ENCODE results near the gene CEP164.

CEP164 gene

DNA sequence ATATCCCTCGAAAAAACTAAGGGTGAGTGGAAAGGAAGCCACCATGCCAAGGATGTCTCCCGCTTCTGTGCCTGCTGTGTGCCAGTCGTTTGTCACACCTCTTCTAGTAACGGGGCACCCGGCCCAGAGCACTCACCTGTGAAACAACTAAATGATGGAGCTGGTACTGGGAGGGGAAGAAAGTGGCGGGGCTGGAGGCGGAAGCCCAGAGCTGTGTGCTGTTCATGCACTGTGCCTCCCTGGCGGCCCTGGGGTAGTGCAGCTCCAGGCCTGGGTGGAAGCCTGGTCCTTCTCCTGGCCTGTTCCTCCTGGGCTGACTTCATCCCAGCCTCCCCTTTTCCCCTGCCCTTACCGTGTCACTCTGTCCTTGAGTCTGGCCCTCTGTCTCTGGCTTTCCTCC is 130.2 kb downstream of the CEP164 start:
- no peaks in the 10 kb centered on the region for H3K9me3 ChIP-seq (ENCODE audit: control insufficient read depth in 2 of 2, low read length in 2 of 2)
- no peaks in the 10 kb centered on the region for H3K4me1 ChIP-seq (ENCODE audit: control insufficient read depth in 2 of 2, insufficient read depth in 2 of 2, low read length in 2 of 2)
- H3K4me3 ChIP-seq (ENCODE audit: low read length in 2 of 2): no peak overlapping the region
- no peak overlapping the region for H3K27ac ChIP-seq (ENCODE audit: low read depth in 2 of 2, low read length in 2 of 2)
- H3K27me3 ChIP-seq (ENCODE audit: control insufficient read depth in 2 of 2, insufficient read depth in 2 of 2, low read length in 2 of 2): no peaks in the 10 kb centered on the region
- no peaks in the 10 kb centered on the region for H3K36me3 ChIP-seq (ENCODE audit: control insufficient read depth in 2 of 2, insufficient read depth in 2 of 2, low read length in 2 of 2)
- no peak overlapping the region for H3K9ac ChIP-seq (ENCODE audit: low read depth in 1 of 2, low read length in 2 of 2)

DNA sequence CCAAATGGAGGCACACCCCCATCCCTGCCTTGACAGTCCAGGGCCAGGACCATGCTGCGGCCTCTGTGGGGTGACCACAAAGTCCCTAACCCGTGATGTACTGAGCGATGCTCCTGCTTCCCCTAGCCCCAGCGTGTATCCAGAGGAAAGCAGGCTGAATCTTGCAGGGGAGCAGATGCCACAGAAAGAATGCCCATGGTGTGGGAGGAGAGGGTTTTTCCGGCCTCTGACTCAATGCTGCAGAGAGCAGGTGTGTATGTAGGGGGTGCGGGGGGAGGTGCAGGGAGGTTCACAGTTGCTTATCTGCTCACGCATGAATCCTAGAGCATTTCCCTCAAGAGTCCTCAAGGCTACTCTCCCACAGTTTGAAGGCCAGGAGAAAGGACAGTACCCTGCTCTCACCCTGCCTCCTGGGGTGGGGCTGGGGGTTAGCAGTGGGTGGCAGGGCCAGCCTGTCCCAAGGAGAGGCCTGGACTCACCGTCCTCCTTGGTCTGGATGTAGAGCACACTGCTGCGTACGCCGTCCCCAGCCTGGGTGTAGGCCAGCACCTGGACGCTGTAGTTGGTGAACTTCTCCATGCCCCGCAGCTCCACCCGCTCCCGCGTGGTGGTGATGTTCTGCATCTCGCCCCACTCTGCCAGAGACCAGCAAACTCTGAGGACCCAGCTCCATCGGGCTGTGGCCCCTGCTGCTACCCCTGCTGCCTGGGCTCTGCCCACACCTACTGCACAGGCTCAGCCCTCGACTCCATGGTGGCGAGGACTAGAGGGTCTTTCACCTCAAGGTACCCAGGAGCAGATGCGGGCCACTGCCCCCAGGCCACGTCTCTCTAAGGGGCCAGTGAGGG is 130.8 kb downstream of the CEP164 start:
- H3K9me3 ChIP-seq (ENCODE audit: control insufficient read depth in 2 of 2, low read length in 2 of 2): no peaks in the 10 kb centered on the region

DNA sequence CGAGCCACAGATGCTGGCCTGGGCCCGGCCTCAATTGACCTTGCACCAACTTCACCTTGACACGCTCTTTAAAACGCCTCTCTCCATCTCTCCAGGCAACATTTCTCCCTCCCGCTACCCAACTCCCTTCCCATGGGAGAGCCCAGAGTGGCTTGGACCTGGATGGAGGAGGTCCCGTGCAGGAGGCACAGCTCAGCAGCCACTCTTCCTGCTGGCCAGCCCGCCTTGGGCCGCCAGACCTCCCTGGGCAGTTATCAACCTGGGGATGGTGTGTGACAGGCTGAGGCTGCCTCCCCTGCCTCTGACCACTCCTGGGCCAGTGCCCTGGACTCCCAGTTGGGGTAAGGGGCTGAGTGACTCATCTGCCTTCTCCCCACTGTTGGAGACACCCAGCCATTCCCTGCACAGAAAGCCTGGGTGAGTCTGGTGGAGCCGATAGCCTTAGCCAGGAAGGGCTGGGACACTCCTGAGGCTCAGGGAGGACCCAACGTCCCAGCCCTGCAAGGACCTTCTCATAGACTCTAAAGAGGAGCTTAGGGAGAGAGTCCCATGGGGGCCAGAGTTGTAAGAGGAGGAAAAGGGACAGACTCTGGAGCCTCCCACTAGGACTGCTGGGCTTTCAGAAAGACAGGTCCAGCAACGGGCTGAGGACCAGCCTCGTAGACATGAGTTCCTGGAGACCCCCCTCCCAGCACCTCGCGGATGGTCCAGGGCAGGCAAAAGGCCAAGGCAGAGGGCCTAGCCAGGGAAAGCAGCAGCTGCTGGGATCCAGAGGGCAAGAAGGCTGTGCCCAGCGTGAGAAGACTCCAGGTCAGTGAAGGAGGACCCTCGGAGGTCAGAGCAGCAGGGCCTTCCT is 131.7 kb downstream of the CEP164 start:
- Histone ChIP-seq H3K27me3 (ENCODE audit: control insufficient read depth in 2 of 2, insufficient read depth in 2 of 2, low read length in 2 of 2) (no peaks in the 10 kb centered on the region), H3K9ac (ENCODE audit: low read depth in 1 of 2, low read length in 2 of 2) (no peak overlapping the region), H3K4me3 (ENCODE audit: low read length in 2 of 2) (no peak overlapping the region), H3K9me3 (ENCODE audit: control insufficient read depth in 2 of 2, low read length in 2 of 2) (no peaks in the 10 kb centered on the region), H3K4me1 (ENCODE audit: control insufficient read depth in 2 of 2, insufficient read depth in 2 of 2, low read length in 2 of 2) (no peaks in the 10 kb centered on the region), H3K27ac (ENCODE audit: low read depth in 2 of 2, low read length in 2 of 2) (no peak overlapping the region), H3K36me3 (ENCODE audit: control insufficient read depth in 2 of 2, insufficient read depth in 2 of 2, low read length in 2 of 2) (no peaks in the 10 kb centered on the region)

More for the DNA sequence above, 130.8 kb downstream of the CEP164 start:
- Histone ChIP-seq H3K4me3 (ENCODE audit: low read length in 2 of 2) (no peak overlapping the region), H3K9ac (ENCODE audit: low read depth in 1 of 2, low read length in 2 of 2) (no peak overlapping the region), H3K27ac (ENCODE audit: low read depth in 2 of 2, low read length in 2 of 2) (no peak overlapping the region), H3K4me1 (ENCODE audit: control insufficient read depth in 2 of 2, insufficient read depth in 2 of 2, low read length in 2 of 2) (no peaks in the 10 kb centered on the region), H3K27me3 (ENCODE audit: control insufficient read depth in 2 of 2, insufficient read depth in 2 of 2, low read length in 2 of 2) (no peaks in the 10 kb centered on the region), H3K36me3 (ENCODE audit: control insufficient read depth in 2 of 2, insufficient read depth in 2 of 2, low read length in 2 of 2) (no peaks in the 10 kb centered on the region)

DNA sequence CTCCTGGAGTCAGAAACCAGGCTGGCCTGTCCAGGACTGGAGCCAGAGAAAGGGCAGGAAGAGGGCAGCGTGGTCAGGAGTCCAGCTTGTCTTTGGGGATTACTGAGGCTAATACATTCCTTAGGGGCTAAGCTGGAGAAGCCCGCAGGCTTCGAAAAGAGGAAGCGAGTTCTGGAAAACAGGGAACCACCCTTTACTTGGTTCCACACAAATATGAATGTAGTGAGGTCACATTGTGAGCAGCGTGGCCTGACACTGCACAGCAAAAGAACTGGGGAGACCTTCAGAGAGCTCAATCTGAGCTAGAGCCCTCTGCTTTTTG is 132.3 kb downstream of the CEP164 start:
- no peaks in the 10 kb centered on the region for H3K36me3 ChIP-seq (ENCODE audit: control insufficient read depth in 2 of 2, insufficient read depth in 2 of 2, low read length in 2 of 2)
- no peak overlapping the region for H3K4me3 ChIP-seq (ENCODE audit: low read length in 2 of 2)
- no peaks in the 10 kb centered on the region for H3K4me1 ChIP-seq (ENCODE audit: control insufficient read depth in 2 of 2, insufficient read depth in 2 of 2, low read length in 2 of 2)
- no peaks in the 10 kb centered on the region for H3K9me3 ChIP-seq (ENCODE audit: control insufficient read depth in 2 of 2, low read length in 2 of 2)
- H3K9ac ChIP-seq (ENCODE audit: low read depth in 1 of 2, low read length in 2 of 2): no peak overlapping the region
- no peaks in the 10 kb centered on the region for H3K27me3 ChIP-seq (ENCODE audit: control insufficient read depth in 2 of 2, insufficient read depth in 2 of 2, low read length in 2 of 2)
- H3K27ac ChIP-seq (ENCODE audit: low read depth in 2 of 2, low read length in 2 of 2): no peak overlapping the region

DNA sequence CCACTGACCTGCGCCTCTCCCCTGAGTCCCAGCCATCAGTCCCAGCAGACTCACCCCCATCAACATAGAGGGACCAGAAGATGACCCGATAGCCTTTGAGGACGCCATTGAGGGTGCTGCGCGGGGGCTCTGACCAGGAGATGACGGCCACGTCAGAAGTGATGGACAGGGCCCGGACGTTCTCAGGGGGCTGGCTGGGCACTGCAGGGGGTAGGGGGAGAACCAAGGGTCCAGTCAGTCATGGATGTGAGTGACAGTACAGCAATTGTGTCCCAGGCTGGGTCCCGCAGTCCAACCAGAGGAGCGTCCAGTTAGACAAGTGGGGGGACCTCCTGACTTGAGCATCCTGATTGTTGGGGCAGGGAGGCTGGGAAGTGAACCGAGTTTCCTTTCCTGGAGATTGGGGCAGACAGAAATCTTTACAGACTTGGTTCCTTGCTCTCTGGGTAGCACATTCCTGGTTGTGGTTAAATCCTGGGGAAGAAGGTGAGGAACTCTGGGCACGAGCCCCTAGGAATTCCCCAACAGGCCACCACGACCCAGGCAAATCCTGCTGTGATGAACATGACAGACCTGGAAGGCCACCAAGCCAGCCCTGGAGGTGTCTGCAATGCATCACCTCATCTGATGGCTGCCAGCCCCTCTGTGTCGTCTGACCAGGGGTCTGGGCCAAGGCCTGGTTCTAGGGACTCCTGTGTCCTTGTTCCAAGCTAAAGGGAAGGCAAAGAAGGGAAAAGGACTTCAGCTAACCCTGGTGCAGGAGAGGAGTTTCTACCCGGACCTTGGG is 133.9 kb downstream of the CEP164 start:
- Histone ChIP-seq H3K4me1 (ENCODE audit: control insufficient read depth in 2 of 2, insufficient read depth in 2 of 2, low read length in 2 of 2) (no peaks in the 10 kb centered on the region), H3K27ac (ENCODE audit: low read depth in 2 of 2, low read length in 2 of 2) (no peak overlapping the region), H3K27me3 (ENCODE audit: control insufficient read depth in 2 of 2, insufficient read depth in 2 of 2, low read length in 2 of 2) (no peaks in the 10 kb centered on the region), H3K4me3 (ENCODE audit: low read length in 2 of 2) (no peak overlapping the region), H3K9ac (ENCODE audit: low read depth in 1 of 2, low read length in 2 of 2) (no peak overlapping the region), H3K9me3 (ENCODE audit: control insufficient read depth in 2 of 2, low read length in 2 of 2) (no peaks in the 10 kb centered on the region), H3K36me3 (ENCODE audit: control insufficient read depth in 2 of 2, insufficient read depth in 2 of 2, low read length in 2 of 2) (no peaks in the 10 kb centered on the region)

DNA sequence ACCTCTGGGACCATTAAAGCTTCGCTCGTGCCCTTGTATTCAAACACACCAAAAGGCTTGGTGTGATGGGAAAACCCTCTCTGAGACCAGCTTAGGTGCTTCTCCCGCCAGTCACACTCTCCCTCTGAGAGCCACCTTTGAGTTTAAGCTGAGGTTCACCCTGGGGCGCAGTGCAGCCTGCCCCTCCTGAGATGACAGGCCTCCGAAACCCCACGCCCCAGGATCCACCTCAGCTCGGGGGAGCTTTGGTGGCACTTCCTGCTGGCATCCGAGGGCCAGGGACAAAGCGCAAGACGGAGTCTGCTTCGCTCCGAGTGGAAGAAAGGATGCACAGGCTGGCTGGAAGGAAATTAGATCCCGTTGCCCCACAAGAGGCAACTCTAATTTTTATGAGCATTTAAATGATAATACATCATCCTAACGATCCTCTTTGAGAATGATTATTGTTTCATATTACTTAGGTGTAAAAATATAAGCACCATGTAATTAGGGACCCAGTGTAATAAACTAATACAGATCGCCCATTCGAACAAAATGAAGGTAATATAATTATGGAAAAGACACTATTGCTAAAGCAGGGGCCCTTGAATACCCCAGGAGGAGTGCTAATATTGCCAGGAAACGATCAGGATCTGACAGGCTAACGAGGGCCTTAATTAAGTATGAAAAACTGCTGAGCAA is 134.7 kb downstream of the CEP164 start:
- H3K27ac ChIP-seq (ENCODE audit: low read depth in 2 of 2, low read length in 2 of 2): no peak overlapping the region
- H3K4me3 ChIP-seq (ENCODE audit: low read length in 2 of 2): no peak overlapping the region
- H3K9me3 ChIP-seq (ENCODE audit: control insufficient read depth in 2 of 2, low read length in 2 of 2): no peaks in the 10 kb centered on the region
- H3K27me3 ChIP-seq (ENCODE audit: control insufficient read depth in 2 of 2, insufficient read depth in 2 of 2, low read length in 2 of 2): no peaks in the 10 kb centered on the region
- no peaks in the 10 kb centered on the region for H3K4me1 ChIP-seq (ENCODE audit: control insufficient read depth in 2 of 2, insufficient read depth in 2 of 2, low read length in 2 of 2)
- H3K36me3 ChIP-seq (ENCODE audit: control insufficient read depth in 2 of 2, insufficient read depth in 2 of 2, low read length in 2 of 2): no peaks in the 10 kb centered on the region
- H3K9ac ChIP-seq (ENCODE audit: low read depth in 1 of 2, low read length in 2 of 2): no peak overlapping the region

DNA sequence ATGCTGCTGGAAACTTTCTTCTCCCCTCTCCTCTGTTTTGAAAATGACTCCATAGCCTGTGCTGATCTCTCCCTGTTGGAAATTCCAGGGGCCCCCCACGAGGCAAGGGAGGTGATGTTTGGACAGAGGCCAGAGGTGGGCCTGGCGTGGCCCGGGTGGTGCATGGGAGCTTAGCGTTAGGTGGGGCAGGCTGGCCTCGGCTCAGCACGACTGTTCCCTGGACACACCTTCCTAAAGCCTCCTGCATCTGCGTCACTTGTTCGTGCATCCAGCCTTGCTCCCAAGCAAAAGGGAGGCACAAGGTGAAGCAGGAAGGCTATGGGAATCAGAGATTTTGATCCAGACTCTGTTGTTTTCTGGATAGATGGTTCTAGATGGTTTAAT is 135.2 kb downstream of the CEP164 start:
- Histone ChIP-seq H3K9ac (ENCODE audit: low read depth in 1 of 2, low read length in 2 of 2) (no peak overlapping the region), H3K36me3 (ENCODE audit: control insufficient read depth in 2 of 2, insufficient read depth in 2 of 2, low read length in 2 of 2) (no peaks in the 10 kb centered on the region)

More for the DNA sequence above, 135.2 kb downstream of the CEP164 start:
- H3K9me3 ChIP-seq (ENCODE audit: control insufficient read depth in 2 of 2, low read length in 2 of 2): no peaks in the 10 kb centered on the region
- H3K27ac ChIP-seq (ENCODE audit: low read depth in 2 of 2, low read length in 2 of 2): no peak overlapping the region
- H3K4me3 ChIP-seq (ENCODE audit: low read length in 2 of 2): no peak overlapping the region
- no peaks in the 10 kb centered on the region for H3K4me1 ChIP-seq (ENCODE audit: control insufficient read depth in 2 of 2, insufficient read depth in 2 of 2, low read length in 2 of 2)
- no peaks in the 10 kb centered on the region for H3K27me3 ChIP-seq (ENCODE audit: control insufficient read depth in 2 of 2, insufficient read depth in 2 of 2, low read length in 2 of 2)

All from mucosa of rectum (tissue), 2 donors.